Raji (cell line): Measurements from ENCODE around the gene MYO1E.

Source experiments
- POLR2A ChIP-seq: IDR thresholded peaks from 2 replicates; pipeline ENCODE4 v1.6.1; 2011; ENCODE audit warnings: low read depth, low read length, control low read depth; ENCODE audit not compliant: insufficient read depth

MYO1E gene

DNA sequence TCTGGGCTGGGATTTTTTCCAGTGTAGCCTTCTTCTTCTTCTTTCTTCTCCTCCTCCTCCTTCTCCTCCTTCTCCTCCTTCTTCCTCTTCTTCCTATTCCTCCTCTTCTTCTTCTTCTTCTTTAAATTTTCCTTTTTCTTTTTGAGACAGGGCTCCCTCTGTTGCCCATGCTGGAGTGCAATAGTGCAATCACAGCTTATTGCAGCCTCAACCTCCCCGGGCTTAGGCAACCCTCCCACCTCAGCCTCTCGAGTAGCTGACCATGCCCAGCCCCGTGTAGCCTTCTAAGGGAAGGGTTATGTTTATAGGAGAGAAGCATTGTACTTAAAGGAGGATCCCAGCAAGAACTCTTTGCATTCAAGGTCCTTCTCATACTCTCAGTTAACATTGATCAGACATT, 24.0 kb upstream of the MYO1E start:
- no peak for TF ChIP-seq POLR2A

- TF ChIP-seq POLR2A = no peak
Observed at GRCh38 chr15:59396211-59396610, 23.5 kb upstream of the MYO1E start.

DNA sequence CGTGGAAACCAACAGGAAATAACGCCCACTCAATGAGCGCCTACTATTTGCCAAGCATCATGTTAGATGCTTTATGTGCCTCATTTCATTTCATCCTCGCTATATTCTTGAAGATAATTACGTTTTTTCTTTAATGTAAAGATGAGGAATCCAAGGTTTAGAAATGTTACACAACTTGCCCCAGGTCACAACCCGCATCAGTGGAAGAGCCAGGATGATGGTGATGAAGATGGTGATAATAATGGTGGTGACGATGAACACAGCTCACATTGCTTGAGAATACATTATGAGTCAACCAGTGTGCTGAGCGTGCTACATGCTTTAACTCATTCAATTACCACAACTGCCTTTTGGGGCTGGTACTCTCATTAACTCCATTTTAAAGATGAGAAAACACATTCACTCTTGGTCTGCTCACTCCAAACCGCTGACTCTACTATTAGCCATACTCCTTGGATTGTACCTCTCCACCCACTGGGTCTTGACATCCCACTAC, 21.5 kb upstream of the MYO1E start:
- TF ChIP-seq POLR2A = no peak

DNA sequence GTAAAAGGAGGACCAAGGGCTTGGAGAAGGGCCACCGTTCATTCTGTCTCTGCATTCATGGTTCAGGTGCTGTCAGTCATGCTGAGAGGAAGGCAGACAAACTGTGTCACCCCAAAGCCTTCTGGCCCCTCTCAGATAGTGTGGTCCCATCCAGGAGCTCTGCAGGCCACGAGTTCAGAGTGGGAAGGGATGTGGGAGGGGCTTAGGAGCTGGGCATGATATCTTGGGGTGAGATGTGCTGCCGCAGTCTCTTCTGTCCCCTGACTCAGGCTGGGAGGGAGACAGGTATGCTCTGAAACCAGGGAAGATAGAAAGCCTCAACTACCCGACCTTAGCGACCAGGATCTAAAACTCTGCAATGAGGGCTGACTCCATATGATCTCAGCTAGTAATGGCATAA, 19.6 kb upstream of the MYO1E start:
- no peak for TF ChIP-seq POLR2A

- TF ChIP-seq POLR2A = no peak
Observed at GRCh38 chr15:59388670-59389069, 16.0 kb upstream of the MYO1E start.

DNA sequence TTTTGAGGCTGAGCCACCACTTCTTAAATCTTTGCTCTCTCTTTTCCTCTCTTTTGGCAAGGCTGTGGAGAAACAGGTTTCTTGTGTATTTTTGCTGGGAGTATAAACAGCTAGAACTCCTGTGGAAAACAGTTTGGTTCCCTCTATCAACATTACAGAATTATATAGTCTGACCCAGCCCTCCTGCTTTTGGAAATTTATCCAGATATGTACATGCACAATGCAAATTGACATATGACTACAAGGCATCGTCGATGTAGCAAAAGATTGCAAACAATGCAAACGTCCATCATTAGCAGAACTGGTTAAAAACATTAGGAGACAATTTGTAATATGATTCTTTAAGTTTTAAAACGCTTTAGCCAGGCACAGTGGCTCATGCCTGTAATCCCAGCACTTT, 12.5 kb upstream of the MYO1E start:
- TF ChIP-seq POLR2A = no peak

DNA sequence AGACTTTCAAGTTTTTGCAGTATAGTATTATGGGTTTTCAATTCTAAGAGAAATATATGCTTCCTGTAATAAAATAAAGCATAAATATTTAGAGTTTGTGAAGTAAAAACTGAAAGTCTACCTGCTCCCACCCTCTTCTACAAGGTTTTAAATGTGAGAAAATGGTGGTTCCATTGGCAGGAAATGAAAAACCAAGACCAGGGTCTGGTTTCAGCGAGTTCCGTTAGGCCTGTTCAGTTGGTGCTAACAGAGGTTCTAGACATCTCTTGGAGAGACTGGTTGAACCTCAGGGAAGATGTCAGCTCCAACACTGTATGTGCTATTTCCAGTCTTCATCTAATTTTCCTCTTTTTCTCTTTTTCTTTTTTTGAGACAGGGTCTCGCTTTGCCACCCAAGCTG, 11.8 kb upstream of the MYO1E start:
- no peak for TF ChIP-seq POLR2A

- TF ChIP-seq POLR2A = no peak
Observed at GRCh38 chr15:59380902-59381610, 8.4 kb upstream of the MYO1E start.

DNA sequence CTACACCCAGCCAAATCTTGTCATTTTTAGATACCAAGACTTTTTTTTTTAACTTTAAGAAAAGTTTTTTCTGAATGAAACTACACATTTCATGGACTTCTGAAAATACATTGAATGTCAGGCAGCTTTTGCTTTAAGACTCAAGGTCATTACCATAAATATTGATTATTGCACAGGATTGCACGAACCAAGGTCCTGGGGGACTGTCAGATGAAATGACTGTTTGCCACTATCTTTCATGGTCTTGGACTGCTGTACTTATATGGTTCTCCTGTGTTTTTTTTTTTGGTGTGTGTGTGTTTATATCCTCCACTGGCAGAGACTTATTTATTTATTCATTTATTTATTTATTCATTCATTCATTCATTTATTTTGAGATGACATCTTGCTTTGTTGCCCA, 6.9 kb upstream of the MYO1E start:
- TF ChIP-seq POLR2A = no peak

GRCh38 chr15:59378855-59379254, 6.2 kb upstream of the MYO1E start:
- TF ChIP-seq POLR2A = no peak

- no peak for TF ChIP-seq POLR2A
Observed at GRCh38 chr15:59377924-59378323, 5.3 kb upstream of the MYO1E start.

DNA sequence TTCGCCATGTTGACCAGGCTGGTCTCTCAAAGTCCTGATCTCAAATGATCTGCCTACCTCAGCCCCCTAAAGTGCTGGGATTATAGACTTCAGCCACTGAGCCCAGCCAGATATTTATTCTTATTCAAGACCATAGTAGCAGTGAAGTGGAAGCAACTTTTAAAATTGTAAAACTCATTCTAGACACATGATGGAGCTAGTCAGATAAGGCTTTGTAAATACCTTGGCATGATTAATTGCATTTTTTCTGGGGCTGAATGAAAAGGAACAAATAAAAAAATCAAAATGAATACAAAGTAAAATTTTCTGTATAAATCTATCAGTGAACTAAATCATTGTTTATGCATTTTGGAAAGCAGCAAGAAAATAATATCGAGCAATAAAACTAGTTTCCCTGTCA, 4.1 kb upstream of the MYO1E start:
- no peak for TF ChIP-seq POLR2A

GRCh38 chr15:59373215-59373614, 544 bp upstream of the MYO1E start:
- TF ChIP-seq POLR2A = no peak

GRCh38 chr15:59371458-59372351, 966 bp downstream of the MYO1E start:
- peak; percentile 17; the same call in 1 of the 2 replicates for TF ChIP-seq POLR2A

- no peak for TF ChIP-seq POLR2A
Observed at GRCh38 chr15:59369597-59369996, 3.1 kb downstream of the MYO1E start.

DNA sequence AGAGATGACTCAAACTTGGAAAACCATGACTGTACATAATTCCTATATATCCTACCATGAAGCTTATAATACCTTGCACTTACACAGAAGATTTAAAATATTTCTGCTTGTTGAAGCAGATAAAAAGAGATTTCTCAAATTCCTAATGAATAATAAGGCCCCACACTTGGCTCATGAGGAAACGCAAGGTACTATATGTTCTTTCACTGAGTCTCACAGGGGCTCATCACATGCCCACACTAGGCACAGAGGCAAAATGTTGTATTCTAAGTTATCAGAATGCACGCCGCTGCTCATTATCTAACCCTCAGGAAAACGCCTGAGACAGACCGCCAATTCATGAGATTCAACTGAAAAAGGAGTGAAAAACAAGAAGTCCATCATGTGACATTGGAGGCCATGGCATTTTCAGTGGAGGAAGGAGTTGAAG, 5.6 kb downstream of the MYO1E start:
- no peak for TF ChIP-seq POLR2A
